Neutrophil (primary cell): ENCODE measurements around the gene C16orf90.

ENCODE experiments used
- H3K27ac ChIP-seq: fragments of 200-600 bp; sonication (generic); 2 replicates; pipeline ENCODE4 v1.5.1; 2016; ENCODE audit warnings: mild to moderate bottlenecking, moderate library complexity
- H3K27me3 ChIP-seq: fragments of 200-600 bp; sonication (generic); 2 replicates; pipeline ENCODE4 v1.6.0; 2016; ENCODE audit warnings: mild to moderate bottlenecking
- H3K36me3 ChIP-seq: fragments of 200-600 bp; sonication (generic); 2 replicates; pipeline ENCODE4 v1.5.1; 2017
- H3K4me1 ChIP-seq, 2 experiments: fragments of 200-600 bp in 1 of 2; sonication (generic) in 1 of 2; 1 replicate in 1 of 2; 2 replicates in 1 of 2; pipeline versions ENCODE4 v1.5.1 to v1.6.1; 2013 to 2016; ENCODE audit warnings: low read depth in 1 of 2, low read length in 1 of 2, mild to moderate bottlenecking in 1 of 2, moderate library complexity in 1 of 2; ENCODE audit not compliant: control insufficient read depth in 1 of 2, insufficient read depth in 1 of 2
- H3K4me3 ChIP-seq, 2 experiments: fragments of 200-600 bp in 1 of 2; sonication (generic) in 1 of 2; 1 replicate in 1 of 2; 2 replicates in 1 of 2; pipeline ENCODE4 v1.5.1; 2013 to 2016; ENCODE audit warnings: low read depth in 1 of 2, low read length in 1 of 2, mild to moderate bottlenecking in 1 of 2, moderate library complexity in 1 of 2
- H3K9me3 ChIP-seq: fragments of 200-600 bp; sonication (generic); 2 replicates; pipeline ENCODE4 v1.5.1; 2016
- CTCF ChIP-seq: fragments of 200-600 bp; sonication (generic); IDR thresholded peaks from 2 replicates; pipeline ENCODE4 v1.5.1; 2016; ENCODE audit warnings: antibody characterized with exemption

The C16orf90 gene

GRCh38 chr16:3536271-3536731 lies 41.0 kb upstream of the C16orf90 start:
- no peaks in the 10 kb centered on the region for H3K9me3 ChIP-seq
- H3K4me1 ChIP-seq = no peaks in the 10 kb centered on the region
- no peak overlapping the region for H3K4me3 ChIP-seq
- TF ChIP-seq CTCF = no peak
- no peaks in the 10 kb centered on the region for H3K36me3 ChIP-seq
- no peak overlapping the region for H3K27ac ChIP-seq
- no peaks in the 10 kb centered on the region for H3K27me3 ChIP-seq

GRCh38 chr16:3534126-3534525 lies 38.8 kb upstream of the C16orf90 start:
- Histone ChIP-seq H3K27me3 (no peaks in the 10 kb centered on the region), H3K36me3 (no peaks in the 10 kb centered on the region)

GRCh38 chr16:3532741-3533140 lies 37.5 kb upstream of the C16orf90 start:
- no peak overlapping the region for H3K4me3 ChIP-seq
- no peaks in the 10 kb centered on the region for H3K4me1 ChIP-seq
- TF ChIP-seq CTCF = no peak
- H3K9me3 ChIP-seq = no peaks in the 10 kb centered on the region
- no peak overlapping the region for H3K27ac ChIP-seq
- no peaks in the 10 kb centered on the region for H3K27me3 ChIP-seq
- no peaks in the 10 kb centered on the region for H3K36me3 ChIP-seq

More at GRCh38 chr16:3534126-3534525, 38.8 kb upstream of the C16orf90 start:
- Histone ChIP-seq H3K27ac (no peak overlapping the region), H3K9me3 (no peaks in the 10 kb centered on the region), H3K4me1 (no peaks in the 10 kb centered on the region), H3K4me3 (no peak overlapping the region)
- TF ChIP-seq CTCF = no peak

- TF ChIP-seq CTCF = no peak
- Histone ChIP-seq H3K4me1 (no peaks in the 10 kb centered on the region), H3K27ac (no peak overlapping the region), H3K27me3 (no peaks in the 10 kb centered on the region), H3K9me3 (no peaks in the 10 kb centered on the region), H3K36me3 (no peaks in the 10 kb centered on the region), H3K4me3 (no peak overlapping the region)
Observed at GRCh38 chr16:3530371-3530914, 35.2 kb upstream of the C16orf90 start.

GRCh38 chr16:3529175-3529574 lies 33.9 kb upstream of the C16orf90 start:
- Histone ChIP-seq H3K4me1 (no peaks in the 10 kb centered on the region), H3K36me3 (no peaks in the 10 kb centered on the region)
- TF ChIP-seq CTCF = no peak

GRCh38 chr16:3528406-3528805 lies 33.1 kb upstream of the C16orf90 start:
- TF ChIP-seq CTCF = no peak
- Histone ChIP-seq H3K27me3 (no peaks in the 10 kb centered on the region), H3K36me3 (no peaks in the 10 kb centered on the region), H3K4me1 (no peaks in the 10 kb centered on the region), H3K27ac (no peak overlapping the region), H3K9me3 (no peaks in the 10 kb centered on the region), H3K4me3 (no peak overlapping the region)

More at GRCh38 chr16:3529175-3529574, 33.9 kb upstream of the C16orf90 start:
- Histone ChIP-seq H3K4me3 (no peak overlapping the region), H3K27ac (no peak overlapping the region), H3K27me3 (no peaks in the 10 kb centered on the region), H3K9me3 (no peaks in the 10 kb centered on the region)
